ENCODE measurements around the gene EHBP1L1. TPM values are rescaled to one million over a fixed set of nuclear protein-coding genes. Genes with fewer than 3 reads are reported as not detected.

The EHBP1L1 gene
- total and polyA plus RNA-seq, 2 of the 13 experiments (the other 11 are each of a cell fraction or from before 2014, with no cell fraction given) = 8.3 to 10.6 TPM

DNA sequence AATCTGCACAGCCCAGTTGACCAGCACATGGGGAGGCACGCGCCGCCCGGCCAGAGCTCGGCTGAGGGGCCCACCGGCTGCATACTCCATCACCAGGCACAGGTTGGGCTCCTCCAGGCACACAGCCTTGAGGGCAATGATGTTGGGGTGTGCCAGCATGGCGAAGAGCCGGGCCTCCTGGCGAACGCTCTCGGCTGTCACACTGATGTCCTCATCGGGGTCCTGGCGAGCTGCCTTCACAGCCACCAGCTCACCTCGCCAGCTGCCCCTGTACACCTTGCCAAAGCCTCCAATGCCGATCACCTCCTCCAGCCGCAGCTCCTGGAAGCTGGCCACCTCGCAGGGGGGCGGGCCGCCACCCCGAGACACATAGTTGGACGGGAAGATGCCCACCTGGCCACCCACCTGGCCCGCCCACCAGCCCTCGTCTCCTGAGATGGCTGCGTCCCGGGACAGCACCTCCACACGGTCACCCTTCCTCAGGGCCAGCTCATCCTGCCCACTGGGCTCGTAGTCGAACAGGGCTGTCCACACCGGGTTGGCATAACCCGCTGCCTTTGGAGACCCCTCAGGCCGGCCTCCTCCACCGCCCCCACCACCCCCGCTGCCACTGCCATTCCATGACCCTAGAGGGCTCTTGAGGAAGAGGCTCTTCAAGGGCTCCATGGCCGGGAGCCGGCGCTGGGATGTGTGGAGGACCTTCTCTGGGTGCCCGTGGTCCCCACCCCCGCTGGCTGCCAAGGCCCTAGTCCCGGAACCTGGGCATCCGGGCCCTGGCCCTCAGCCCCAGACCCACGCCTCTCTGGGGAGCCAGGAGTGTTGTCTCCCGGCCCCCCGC is 37.5 kb downstream of the EHBP1L1 start (continued):
- TF ChIP-seq, protein P1, sequence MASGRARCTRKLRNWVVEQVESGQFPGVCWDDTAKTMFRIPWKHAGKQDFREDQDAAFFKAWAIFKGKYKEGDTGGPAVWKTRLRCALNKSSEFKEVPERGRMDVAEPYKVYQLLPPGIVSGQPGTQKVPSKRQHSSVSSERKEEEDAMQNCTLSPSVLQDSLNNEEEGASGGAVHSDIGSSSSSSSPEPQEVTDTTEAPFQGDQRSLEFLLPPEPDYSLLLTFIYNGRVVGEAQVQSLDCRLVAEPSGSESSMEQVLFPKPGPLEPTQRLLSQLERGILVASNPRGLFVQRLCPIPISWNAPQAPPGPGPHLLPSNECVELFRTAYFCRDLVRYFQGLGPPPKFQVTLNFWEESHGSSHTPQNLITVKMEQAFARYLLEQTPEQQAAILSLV (CRISPR knock-in tag; IDR thresholded peaks at IDR 0.05; ENCODE audit: borderline replicate concordance) = peak; percentile 17; the same call in 1 of the 2 replicates
- TF ChIP-seq ZNF354B (CRISPR knock-in tag; IDR thresholded peaks at IDR 0.05) (no peak), ZFYVE20 (CRISPR knock-in tag; IDR thresholded peaks at IDR 0.05; ENCODE audit: borderline replicate concordance, low read depth) (no peak), KDM2A (CRISPR knock-in tag; IDR thresholded peaks at IDR 0.05; ENCODE audit: borderline replicate concordance, low read depth) (0 out of 2 replicates have a peak, but pooled peaks have one; percentile 12), AGO2 (optimal IDR thresholded peaks at IDR 0.05; ENCODE audit: low read depth, low read length) (peak; percentile 88), ZBTB42 (CRISPR knock-in tag; IDR thresholded peaks at IDR 0.05) (no peak), EEA1 (CRISPR knock-in tag; IDR thresholded peaks at IDR 0.05; ENCODE audit: borderline replicate concordance) (0 out of 2 replicates have a peak, but pooled peaks have one; percentile 67), POLR2AphosphoS2 (IDR thresholded peaks at IDR 0.05; ENCODE audit: low read depth, low read length) (no peak), NFKB2 (CRISPR knock-in tag; IDR thresholded peaks at IDR 0.05; ENCODE audit: borderline replicate concordance) (no peak), NONO (IDR thresholded peaks at IDR 0.05) (no peak), NONO (CRISPR knock-in tag; conservative IDR thresholded peaks at IDR 0.05) (no peak; the same call in 1 of the 2 replicates), SRSF4 (IDR thresholded peaks at IDR 0.05; ENCODE audit: low read depth, low read length, poor library complexity, severe bottlenecking) (no peak), MYC (CRISPR knock-in tag; IDR thresholded peaks at IDR 0.05; ENCODE audit: borderline replicate concordance) (peak; percentile 18; the same call in 1 of the 2 replicates), HNRNPL (IDR thresholded peaks at IDR 0.05; ENCODE audit: low read depth, low read length) (peak; percentile 59; the same call in 1 of the 2 replicates), BORCS8-MEF2B (CRISPR knock-in tag; IDR thresholded peaks at IDR 0.05) (0 out of 2 replicates have a peak, but pooled peaks have one; percentile 24), MZF1 (CRISPR knock-in tag; IDR thresholded peaks at IDR 0.05; ENCODE audit: borderline replicate concordance) (no peak), ZFP90 (CRISPR knock-in tag; IDR thresholded peaks at IDR 0.05; ENCODE audit: borderline replicate concordance) (peak; percentile 48; the same call in 1 of the 2 replicates), ZNF546 (CRISPR knock-in tag; conservative IDR thresholded peaks at IDR 0.05) (no peak), ZC3H13 (CRISPR knock-in tag; IDR thresholded peaks at IDR 0.05) (peak; percentile 24; the same call in 1 of the 2 replicates)
- TF ChIP-seq, protein P2, sequence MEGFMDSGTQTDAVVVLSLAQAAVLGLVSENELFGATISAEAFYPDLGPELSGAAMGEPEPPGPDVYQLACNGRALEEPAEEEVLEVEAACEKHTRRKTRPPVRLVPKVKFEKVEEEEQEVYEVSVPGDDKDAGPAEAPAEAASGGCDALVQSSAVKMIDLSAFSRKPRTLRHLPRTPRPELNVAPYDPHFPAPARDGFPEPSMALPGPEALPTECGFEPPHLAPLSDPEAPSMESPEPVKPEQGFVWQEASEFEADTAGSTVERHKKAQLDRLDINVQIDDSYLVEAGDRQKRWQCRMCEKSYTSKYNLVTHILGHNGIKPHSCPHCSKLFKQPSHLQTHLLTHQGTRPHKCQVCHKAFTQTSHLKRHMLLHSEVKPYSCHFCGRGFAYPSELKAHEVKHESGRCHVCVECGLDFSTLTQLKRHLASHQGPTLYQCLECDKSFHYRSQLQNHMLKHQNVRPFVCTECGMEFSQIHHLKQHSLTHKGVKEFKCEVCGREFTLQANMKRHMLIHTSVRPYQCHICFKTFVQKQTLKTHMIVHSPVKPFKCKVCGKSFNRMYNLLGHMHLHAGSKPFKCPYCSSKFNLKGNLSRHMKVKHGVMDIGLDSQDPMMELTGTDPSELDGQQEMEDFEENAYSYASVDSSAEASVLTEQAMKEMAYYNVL (CRISPR knock-in tag; IDR thresholded peaks at IDR 0.05; ENCODE audit: borderline replicate concordance) = 0 out of 2 replicates have a peak, but pooled peaks have one; percentile 3
- TF ChIP-seq, protein P3, sequence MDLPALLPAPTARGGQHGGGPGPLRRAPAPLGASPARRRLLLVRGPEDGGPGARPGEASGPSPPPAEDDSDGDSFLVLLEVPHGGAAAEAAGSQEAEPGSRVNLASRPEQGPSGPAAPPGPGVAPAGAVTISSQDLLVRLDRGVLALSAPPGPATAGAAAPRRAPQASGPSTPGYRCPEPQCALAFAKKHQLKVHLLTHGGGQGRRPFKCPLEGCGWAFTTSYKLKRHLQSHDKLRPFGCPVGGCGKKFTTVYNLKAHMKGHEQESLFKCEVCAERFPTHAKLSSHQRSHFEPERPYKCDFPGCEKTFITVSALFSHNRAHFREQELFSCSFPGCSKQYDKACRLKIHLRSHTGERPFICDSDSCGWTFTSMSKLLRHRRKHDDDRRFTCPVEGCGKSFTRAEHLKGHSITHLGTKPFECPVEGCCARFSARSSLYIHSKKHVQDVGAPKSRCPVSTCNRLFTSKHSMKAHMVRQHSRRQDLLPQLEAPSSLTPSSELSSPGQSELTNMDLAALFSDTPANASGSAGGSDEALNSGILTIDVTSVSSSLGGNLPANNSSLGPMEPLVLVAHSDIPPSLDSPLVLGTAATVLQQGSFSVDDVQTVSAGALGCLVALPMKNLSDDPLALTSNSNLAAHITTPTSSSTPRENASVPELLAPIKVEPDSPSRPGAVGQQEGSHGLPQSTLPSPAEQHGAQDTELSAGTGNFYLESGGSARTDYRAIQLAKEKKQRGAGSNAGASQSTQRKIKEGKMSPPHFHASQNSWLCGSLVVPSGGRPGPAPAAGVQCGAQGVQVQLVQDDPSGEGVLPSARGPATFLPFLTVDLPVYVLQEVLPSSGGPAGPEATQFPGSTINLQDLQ (CRISPR knock-in tag; IDR thresholded peaks at IDR 0.05) = no peak

All from HepG2 (cell line).